ENCODE measurements around the gene PDGFC. TPM values are rescaled to one million over a fixed set of nuclear protein-coding genes. Genes with fewer than 3 reads are reported as not detected.

Gene PDGFC
- total RNA-seq, 1 experiment from 2014 or later, result 4.5 TPM

DNA sequence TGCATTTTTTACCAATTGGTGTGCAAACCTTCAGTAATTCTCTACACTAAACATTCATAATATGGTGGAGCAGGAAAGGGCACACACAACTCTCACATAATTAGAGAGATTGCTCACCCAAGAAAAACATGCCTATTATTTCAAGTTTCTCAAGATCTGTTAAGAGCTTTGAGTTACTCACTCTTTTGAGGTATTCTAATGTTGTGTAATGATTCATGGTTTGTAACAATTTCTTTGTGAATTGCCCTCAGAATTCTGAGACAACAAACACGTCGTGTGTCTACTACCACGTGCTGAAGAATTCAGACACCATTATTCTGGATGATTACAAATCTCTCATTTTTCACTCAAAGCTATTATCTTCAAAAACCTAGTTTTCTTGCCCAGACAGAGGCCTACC lies 82.8 kb downstream of the PDGFC start:
- Histone ChIP-seq H3K79me2 (ENCODE audit: insufficient read depth, low read length) (no peaks in the 10 kb centered on the region), H3K23ac (ENCODE audit: insufficient read length, low read depth, low read length) (no peak overlapping the region)

More for the DNA sequence above, 82.8 kb downstream of the PDGFC start:
- Histone ChIP-seq H2AK5ac (ENCODE audit: insufficient read length, low read length) (no peak overlapping the region), H3K9me3 (ENCODE audit: control insufficient read depth, low read depth, low read length) (no peaks in the 10 kb centered on the region), H3K4me2 (ENCODE audit: insufficient read depth, insufficient read length, low read length) (no peak overlapping the region), H4K5ac (ENCODE audit: insufficient read length, low read depth, low read length) (no peak overlapping the region), H3K56ac (ENCODE audit: insufficient read length, low read depth, low read length) (no peak overlapping the region), H3K9ac (ENCODE audit: extremely low read depth, insufficient read length, low read length) (no peak overlapping the region), H4K91ac (ENCODE audit: insufficient read length, low read depth, low read length) (no peak overlapping the region), H3K14ac (ENCODE audit: insufficient read depth, low read length) (no peak overlapping the region), H3K18ac (ENCODE audit: insufficient read length, low read depth, low read length) (no peak overlapping the region), H3T11ph (ENCODE audit: low read length) (no peak overlapping the region), H2BK5ac (ENCODE audit: insufficient read length, low read length) (no peak overlapping the region), H3K27me3 (ENCODE audit: insufficient read depth, low read length) (no peaks in the 10 kb centered on the region), H2BK20ac (ENCODE audit: low read depth, low read length, poor library complexity, severe bottlenecking) (no peak overlapping the region), H4K20me1 (ENCODE audit: control insufficient read depth, insufficient read depth, insufficient read length) (no peaks in the 10 kb centered on the region), H3K4ac (ENCODE audit: low read depth, low read length) (no peak overlapping the region), H3K4me1 (ENCODE audit: insufficient read depth, low read length) (no peaks in the 10 kb centered on the region), H2BK15ac (ENCODE audit: low read depth, low read length) (no peak overlapping the region), H2BK12ac (ENCODE audit: insufficient read length, low read depth, low read length) (no peak overlapping the region), H4K8ac (replicated peaks; ENCODE audit: insufficient read length, low read depth, low read length) (no peak overlapping the region), H3K79me1 (ENCODE audit: insufficient read depth, low read depth, low read length, poor library complexity, severe bottlenecking) (no peaks in the 10 kb centered on the region), H2AFZ (ENCODE audit: low read length) (no peak overlapping the region), H3K23me2 (ENCODE audit: insufficient read length, low read depth, low read length, poor library complexity, severe bottlenecking) (no peaks in the 10 kb centered on the region), H2BK120ac (ENCODE audit: low read depth, low read length, poor library complexity, severe bottlenecking) (no peak overlapping the region), H3K27ac (ENCODE audit: insufficient read length, low read depth, low read length) (no peak overlapping the region)
- TF ChIP-seq, protein P1, sequence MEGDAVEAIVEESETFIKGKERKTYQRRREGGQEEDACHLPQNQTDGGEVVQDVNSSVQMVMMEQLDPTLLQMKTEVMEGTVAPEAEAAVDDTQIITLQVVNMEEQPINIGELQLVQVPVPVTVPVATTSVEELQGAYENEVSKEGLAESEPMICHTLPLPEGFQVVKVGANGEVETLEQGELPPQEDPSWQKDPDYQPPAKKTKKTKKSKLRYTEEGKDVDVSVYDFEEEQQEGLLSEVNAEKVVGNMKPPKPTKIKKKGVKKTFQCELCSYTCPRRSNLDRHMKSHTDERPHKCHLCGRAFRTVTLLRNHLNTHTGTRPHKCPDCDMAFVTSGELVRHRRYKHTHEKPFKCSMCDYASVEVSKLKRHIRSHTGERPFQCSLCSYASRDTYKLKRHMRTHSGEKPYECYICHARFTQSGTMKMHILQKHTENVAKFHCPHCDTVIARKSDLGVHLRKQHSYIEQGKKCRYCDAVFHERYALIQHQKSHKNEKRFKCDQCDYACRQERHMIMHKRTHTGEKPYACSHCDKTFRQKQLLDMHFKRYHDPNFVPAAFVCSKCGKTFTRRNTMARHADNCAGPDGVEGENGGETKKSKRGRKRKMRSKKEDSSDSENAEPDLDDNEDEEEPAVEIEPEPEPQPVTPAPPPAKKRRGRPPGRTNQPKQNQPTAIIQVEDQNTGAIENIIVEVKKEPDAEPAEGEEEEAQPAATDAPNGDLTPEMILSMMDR (conservative IDR thresholded peaks at IDR 0.05), result no peak
- Mint-ChIP-seq H3K4me1 (no peaks in the 10 kb centered on the region), H3K27me3 (ENCODE audit: low read depth) (no peaks in the 10 kb centered on the region), H3K27ac (no peak overlapping the region), H3K4me3 (no peak overlapping the region), H3K36me3 (ENCODE audit: insufficient read depth in 1 of 3, low read depth in 3 of 3) (no peaks in the 10 kb centered on the region), H3K9me3 (no peaks in the 10 kb centered on the region)
- WGBS (ENCODE audit: extremely low coverage, insufficient read length, low lambda C conversion rate), result no CpG with 5 or more reads among the region's 3 CpGs
- DNase-seq, result no peak
